ENCODE data around the gene MKLN1.

The MKLN1 gene

DNA sequence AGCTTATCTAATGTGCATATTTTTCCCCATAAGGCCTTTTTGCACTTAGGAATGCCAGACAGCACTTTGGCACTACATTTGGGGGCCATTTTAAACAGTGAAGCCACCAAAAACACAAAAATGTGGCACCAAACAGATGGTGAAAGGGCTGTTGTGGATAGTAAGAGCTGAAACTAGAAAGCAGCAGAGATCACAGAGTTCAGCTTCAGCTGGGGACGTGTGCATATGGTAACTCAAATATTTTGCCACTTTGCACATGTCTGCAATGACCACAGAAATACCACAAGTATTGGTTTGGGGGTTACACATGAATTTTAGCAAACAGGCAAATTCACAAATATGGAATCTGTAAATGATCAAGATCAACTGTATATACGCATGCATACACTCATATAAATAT is 155.9 kb downstream of the MKLN1 start:
- intact Hi-C loops (cut with DNase I), result no loop called here
- DNase-seq, result no peak

DNA sequence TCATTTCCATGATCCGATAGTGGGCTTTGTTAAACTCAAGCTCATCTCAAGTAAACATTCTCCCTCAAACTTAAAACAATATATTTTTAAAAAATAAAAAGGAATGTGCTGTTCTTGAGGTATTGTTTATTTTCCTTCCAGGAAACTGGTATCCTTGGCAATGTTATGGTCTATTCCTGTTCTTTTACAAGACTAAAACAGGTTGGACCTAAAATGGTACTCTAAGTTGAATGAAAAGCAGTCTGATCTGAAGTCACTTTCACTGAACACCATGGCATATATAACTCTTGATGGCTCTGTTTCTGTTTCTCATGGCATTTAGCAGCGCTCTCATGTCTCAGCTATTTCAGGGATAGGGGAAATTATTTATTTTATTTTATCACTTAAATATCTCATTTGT is 158.7 kb downstream of the MKLN1 start:
- no peak for DNase-seq
- intact Hi-C loops (cut with DNase I), result no loop called here

DNA sequence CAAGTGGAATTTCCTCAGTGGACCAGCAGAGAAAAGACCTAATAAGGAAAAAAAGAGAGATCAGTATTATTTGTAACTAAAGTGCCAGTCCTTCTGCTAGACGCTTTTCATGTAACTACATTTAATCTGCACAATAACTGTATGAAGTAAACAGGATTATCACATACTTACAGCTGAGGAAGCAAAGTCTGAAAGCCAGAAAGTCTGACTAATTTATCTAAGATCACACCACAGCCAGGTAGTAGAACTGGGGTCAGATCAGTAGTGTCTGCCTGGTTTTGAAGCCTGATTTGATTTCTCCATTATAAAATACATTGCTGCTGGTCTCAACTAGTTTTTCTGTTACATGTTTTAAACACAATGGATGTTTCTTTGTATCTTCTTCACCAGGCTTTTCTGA is 159.5 kb downstream of the MKLN1 start:
- DNase-seq, result no peak
- intact Hi-C loops (cut with DNase I), result no loop called here

DNA sequence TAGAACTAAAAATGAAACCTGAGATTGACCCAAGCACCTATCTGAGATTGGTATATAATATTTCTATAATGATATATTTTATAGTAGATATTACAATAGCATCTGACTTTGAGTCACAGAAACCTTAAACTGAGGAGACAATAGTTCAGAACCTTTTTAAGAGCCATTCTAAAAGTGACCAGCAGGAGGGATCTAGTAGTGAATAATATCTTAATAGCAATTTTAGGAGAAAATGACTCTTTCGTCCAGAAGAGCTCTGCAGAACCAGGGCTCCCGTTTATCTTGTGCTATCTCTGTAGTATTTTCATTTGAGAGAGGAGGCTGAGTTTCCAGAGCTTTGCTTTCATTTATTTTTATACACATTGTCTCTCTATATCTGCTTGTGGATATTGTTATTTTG is 160.7 kb downstream of the MKLN1 start:
- intact Hi-C loops (cut with DNase I), result no loop called here
- DNase-seq, result no peak

DNA sequence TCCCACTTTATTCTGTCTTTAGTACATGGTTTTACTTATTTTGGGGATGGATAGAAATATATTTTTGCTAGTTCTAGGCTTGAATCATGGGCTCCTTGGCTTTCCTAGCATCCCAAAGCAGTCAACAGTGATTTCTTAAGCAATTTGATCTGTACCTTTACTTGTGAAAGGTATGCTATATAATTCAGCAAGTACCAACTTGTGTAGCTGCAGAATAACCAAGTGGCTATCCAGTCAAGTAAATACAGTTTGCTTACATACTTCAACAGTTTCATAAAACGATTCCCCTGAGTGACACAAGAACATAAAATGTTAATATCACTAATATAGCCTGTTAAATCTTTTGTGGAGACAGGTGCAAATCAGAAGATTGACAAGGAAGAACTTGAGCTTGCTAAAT is 161.5 kb downstream of the MKLN1 start:
- intact Hi-C loops (cut with DNase I), result no loop called here
- no peak for DNase-seq

DNA sequence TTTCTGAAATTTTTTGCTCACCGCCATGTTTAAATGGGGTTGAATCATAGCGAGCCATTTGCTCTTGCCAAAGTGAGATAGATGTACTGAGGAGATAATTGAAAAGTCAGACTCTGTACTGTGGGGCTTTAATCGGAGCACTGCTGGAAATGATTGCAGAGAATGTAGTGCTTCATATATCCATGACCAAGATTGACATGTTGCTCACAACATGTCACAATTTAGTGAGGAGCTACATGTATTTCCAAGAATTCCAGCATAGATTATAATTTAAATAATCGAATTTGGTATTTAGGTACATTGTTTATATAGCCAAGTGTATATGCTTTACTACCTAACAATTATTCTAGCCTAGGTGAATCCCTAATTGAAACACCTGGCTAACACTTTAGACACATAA is 162.2 kb downstream of the MKLN1 start:
- DNase-seq, result no peak
- intact Hi-C loops (cut with DNase I), result no loop called here

DNA sequence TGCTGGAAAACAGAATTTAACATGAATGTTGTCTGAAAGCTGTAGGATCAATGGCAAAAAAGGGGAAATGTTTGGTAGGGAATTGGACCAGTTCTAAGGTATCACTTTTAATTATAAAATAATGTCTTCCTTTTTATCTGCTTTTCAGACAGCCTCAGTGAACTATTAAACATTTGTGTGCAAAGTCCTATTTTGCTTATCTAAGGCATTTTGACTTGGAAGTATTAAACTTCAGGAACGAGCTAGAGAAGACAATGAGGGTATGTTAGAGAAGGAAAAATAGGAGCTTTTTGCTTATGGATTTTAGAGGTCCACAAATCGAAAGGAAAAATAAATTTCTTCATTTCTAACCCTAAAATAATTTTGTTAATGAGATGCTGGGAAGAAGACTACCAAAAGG is 165.4 kb downstream of the MKLN1 start:
- no peak for DNase-seq
- intact Hi-C loops (cut with DNase I), result no loop called here

DNA sequence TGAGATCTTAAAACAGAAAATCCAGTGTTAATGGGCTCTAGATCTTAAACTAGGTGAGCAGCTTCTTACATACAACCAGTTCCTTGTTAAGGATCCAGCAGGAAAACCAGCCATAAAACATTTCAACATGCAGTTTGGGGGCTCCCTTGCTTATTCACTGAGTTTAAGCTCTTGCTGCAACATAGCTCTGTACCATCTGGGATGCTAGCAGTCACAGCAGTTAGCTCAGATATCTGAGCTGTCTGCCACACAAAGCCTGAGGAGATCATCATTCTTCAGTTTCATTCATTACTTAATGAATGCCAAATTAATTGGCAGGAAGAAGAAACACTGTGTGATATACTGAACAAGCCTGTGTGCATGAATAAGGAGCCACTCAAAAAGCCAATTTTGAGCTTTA is 165.9 kb downstream of the MKLN1 start:
- intact Hi-C loops (cut with DNase I), result no loop called here
- DNase-seq, result no peak

DNA sequence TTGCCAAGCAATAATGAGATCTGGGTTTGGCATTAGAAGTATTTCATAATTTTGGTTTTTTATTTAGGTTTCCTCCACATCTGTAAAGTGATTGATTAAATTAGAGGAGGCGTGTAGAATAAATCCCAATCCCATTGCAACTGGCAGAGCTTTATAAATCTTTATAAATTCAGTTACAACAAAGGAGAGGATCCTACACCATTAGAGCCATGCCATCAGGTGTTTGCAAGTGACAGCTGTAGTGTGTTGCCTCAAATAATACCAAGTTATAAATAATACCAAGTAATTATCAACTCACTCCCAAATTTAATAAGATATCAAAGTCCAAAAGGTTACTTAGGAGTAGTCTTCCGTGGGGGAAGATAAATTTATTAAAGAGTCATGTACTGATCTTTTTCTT is 166.5 kb downstream of the MKLN1 start:
- no peak for DNase-seq
- intact Hi-C loops (cut with DNase I), result no loop called here

DNA sequence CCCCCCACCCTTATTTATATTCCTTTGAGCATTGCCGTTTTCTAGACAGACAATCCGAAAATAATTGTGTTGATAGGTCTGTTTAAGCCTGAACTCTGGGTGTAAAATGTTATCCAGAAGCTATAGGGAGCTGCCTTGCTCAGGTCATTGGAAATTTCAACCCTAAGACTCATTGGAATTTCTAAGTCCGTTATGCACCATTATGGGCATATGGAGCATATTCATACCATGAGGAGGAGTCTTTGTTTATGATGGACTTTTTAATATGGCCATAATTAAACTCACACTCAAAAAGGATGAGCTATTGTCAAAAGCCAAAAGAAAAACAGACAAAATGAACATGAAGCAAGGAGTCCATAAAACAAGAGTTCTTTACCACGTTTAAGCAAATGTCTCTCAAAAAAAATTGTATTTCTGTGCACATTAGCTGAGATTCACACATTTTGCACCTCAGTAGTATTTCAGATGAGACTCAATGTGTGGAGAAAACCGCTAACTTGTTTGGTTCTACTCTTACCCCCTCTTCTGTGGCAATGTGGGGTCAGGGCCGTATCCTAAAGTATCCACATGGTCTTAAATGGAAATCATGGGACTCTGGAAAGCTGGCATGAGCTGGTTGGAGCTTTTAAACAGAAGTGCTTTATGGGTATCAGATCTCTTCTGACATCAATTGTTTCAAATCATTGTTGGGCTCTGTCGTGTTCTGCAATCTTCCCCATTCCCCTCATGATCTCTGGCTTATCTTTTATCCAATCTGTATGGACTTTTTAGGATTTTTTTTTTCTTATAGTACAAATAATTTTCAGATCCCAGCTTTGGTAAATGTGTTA is 168.2 kb downstream of the MKLN1 start:
- intact Hi-C loops (cut with DNase I), result no loop called here
- DNase-seq, result no peak

DNA sequence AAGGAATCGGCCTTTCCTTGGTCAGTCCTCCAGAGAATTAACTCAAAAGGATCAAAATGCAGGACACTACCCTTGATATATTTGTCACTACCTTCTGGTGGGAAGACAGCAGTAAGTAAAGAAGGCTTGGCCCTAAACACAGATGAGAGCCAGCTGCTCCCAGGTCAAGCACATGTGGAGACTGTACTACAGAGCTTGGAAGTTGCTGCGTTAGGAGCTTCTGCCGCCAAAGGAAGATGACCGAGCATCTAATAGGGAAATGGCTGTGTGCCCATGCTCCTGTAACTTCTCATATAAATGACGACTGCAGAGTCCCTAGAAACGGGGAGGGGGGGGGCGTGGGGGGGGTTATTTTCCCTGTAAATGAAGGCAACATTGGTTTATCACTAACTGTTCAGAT is 169.8 kb downstream of the MKLN1 start:
- DNase-seq, result no peak
- intact Hi-C loops (cut with DNase I), result no loop called here

DNA sequence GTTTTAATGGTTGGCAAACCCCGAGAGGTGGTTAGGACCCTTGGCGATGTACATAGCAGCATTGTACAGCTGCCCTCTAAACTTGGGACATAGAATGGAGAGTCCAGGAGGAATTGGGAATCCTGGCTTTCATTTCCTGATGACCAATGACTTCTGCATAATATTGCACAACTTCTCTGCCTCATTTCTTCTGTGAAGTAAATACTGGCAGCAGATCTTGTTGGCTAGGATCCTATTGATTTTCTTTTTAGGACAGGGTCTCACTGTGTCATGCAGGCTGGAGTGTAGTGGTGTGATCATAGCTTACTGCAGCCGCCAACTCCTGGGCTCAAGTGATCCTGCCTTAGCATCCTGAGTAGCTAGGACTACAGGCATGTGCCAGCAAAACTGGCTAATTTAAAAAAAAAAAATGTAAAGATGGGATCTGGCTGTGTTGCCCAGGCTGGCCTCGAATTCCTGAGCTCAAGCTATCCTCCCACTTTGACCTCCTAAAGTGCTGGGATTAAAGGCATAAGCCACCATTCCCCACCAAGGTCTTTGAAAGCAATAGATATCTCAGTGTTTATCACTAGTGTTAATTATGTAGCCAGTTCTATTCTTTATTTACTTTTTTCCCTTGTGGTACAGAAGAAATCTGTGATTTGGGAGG is 170.7 kb downstream of the MKLN1 start:
- no peak for DNase-seq
- intact Hi-C loops (cut with DNase I), result no loop called here

DNA sequence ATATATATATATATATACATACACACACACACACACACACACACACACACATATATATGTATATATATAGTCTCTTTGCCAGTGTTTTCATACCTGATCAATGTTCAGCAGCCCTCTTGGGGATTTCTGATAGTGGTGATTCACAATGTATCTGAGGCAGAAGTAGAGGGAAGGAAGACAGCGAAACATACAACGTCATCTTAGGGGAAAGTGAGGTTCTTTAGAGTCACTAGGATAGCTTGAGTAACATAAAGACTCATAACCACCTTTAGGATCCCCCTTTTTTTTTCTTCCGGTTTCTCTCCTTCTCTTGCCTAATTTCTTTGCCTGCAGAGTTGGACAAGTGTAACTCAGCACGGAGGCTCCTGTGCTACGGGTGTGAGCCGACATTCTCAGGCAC is 172.1 kb downstream of the MKLN1 start:
- intact Hi-C loops (cut with DNase I), result no loop called here
- DNase-seq, result no peak

DNA sequence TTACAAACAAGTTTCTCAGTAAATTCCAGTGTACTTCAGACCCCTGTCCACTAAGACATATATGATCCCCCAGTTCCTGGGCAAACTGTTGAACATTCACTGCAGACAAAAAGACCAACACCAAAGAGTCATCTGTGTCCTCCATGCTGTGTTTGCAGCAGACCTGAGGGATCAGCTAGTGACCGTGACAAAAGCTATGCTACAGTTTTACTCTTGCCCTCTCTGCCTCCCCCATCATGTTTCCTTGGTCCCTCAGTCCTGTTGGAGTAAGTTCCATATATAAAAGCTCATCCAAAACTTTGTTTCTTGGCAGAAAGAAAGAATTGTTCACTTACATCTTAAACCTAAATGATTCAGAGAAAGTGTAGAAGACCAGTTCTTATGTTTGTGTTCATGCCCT is 172.7 kb downstream of the MKLN1 start:
- DNase-seq, result no peak
- intact Hi-C loops (cut with DNase I), result no loop called here

DNA sequence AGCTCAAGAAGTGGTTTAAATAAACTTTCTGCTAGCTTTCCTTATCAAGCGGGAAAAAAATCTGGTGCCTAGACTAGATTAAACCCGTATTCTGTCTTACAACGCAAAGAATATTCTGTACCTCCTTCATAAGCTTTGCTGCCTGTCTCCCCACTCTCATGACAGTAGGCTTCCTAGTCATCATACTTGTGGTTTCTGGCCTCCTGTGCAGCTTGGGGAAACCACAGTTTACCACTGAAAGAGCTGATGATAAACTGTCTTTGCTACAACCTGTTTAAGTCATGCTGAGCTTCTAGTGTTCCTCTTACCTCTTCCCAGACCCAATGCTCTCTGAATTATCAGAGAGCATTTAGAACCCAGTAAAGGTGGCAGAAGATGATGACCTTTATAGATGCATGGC is 173.7 kb downstream of the MKLN1 start:
- intact Hi-C loops (cut with DNase I), result no loop called here
- DNase-seq, result no peak

DNA sequence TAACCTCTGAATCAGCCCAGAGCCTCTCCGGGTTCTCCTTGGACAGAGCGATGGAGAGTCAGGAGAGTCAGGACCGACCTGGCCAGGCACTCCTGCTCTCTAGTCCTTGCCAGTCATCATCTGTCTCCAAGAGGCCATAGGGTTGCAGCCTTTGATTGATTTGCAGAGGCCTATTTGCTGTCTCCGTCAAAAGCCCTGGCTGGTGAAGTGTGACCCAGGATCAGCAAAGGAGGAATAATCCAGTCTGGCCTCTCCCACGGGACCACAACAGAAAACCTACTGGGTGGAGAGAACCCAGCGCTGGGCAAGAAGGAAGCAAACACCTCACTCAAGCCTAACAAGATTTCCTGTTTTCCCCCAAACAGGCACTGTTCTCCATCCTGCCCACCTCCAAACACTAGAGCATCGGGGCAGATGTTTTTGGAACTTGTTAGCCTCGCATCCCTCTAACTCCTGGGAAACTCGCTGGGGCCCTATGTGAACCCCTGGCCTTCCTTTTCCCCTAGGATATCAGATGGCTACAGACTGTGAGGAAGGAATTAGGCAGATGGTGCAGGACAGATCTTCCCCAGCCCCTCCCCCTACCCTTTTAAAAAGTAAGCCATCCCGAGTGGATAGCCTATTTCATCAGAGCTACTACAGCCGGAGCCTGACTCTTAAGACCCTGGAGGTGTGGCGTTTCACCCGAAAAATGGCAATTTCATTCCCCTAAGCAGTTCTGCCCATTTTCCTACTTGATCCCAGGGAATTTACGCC is 174.4 kb downstream of the MKLN1 start:
- DNase-seq, result no peak
- intact Hi-C loops (cut with DNase I), result no loop called here

DNA sequence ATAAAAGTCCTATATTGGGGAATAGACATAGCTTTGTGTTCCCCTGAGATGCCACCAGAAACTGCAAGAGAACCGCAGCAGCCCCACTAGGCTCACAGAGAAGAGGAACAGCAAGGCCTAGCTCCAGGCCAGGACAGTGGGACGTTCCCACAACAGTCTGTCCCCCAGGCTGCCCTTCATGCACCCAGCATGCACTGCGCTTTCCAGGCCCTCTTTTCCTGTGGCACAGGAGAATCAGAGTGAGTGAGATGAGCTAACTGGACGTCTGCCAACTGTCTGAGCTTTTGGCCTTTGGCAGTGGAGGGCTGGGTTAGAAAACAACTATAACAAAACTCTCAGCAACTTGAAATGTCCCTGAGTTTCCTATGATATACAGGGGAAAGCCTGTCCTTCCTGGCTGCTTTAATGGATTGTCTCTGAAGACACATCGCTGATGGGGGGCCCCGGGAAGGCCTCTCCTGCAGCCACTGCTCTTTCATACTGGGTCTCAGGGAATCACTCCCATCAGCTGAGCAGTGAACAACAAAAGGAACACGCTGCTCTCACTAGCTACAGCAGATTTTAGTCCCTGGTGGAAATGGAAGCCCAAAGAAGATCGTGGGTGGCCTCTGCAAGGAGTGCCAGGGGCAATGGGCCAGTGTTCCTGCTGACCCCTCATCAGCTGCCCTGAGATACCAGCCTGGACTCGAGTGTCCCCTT is 175.3 kb downstream of the MKLN1 start:
- DNase-seq, result peak in 23 of 42 donors; percentile 18 to 75 (median 39)
- intact Hi-C loops (cut with DNase I), result no loop called here

DNA sequence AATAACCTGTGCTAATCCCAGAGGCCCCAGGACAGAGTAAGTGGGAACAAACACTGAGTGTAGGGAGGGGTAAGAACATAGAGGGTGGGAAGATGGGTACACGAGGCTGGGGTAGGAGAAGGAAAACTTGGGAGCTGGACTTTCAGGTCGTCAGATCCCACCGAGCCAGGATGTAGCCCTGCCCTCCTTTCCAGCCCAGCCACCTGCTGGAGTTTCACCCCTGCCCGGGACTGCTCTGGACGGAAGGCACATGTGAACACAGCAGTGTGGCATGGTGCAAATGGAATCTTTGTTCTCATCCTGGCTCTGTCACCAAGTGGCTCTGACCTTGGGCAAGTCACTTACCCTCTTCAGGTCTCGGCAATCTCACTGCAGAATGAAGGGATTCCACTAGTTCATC is 176.0 kb downstream of the MKLN1 start:
- intact Hi-C loops (cut with DNase I), result no loop called here
- no peak for DNase-seq

DNA sequence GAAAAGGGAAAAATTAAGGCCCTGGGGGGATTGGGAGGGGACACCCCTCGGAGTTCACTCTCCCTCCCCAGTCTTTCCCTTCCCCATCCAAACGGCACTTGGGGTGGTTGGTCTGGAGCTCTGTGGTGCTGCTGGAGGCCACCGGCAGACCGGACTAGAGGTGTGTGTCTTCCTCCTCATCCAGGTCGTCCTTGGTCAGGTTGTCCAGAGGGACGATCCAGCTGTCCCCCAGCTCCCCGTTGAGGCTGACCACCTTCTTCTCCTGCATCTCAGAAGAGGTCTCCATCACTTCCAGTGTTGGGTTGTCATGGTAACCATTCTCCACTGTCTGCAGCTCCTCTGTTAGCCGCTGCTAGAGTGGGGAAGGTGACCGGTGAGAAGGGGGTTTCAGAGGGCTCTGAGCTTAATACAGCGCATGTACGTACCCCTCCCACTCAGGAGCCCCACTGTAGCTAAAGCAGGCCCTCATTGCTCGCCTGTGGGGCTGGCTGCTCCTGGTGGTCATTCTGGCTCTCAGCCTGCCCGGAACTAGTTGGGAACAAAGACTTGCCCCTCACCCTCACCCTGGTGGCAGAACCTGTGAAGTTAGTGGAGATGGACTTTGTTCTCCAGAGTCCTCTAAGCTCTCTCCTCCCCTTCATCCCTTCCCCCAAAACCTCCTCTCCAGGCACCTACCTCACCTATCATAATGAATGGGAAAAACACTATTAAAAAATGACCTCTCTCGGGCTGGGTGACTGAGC is 176.7 kb downstream of the MKLN1 start:
- no peak for DNase-seq
- intact Hi-C loops (cut with DNase I), result no loop called here

Data from head of caudate nucleus (tissue), 42 donors.